Endothelial cell (in vitro differentiated cells): Measurements from ENCODE around the gene ACKR3. TPM values are rescaled to one million over a fixed set of nuclear protein-coding genes. Genes with fewer than 3 reads are reported as not detected.
A peak's percentile ranks its signal among the peaks of the same experiment; 100 is the strongest.

Experiments
- DNase-seq: peaks from one replicate; pipeline ENCODE4 v3.0.0; 2021; ENCODE audit warnings: low spot score
- H3K27ac Mint-ChIP-seq: one replicate; pipeline ENCODE4 v1.8.0; 2021; ENCODE audit warnings: mixed read lengths, inconsistent platforms; ENCODE audit not compliant: unreplicated experiment
- H3K27me3 Mint-ChIP-seq: one replicate; pipeline ENCODE4 v1.8.0; 2021; ENCODE audit warnings: mild to moderate bottlenecking, moderate library complexity, mixed read lengths, inconsistent platforms; ENCODE audit not compliant: unreplicated experiment
- H3K36me3 Mint-ChIP-seq: one replicate; pipeline ENCODE4 v1.8.0; 2021; ENCODE audit warnings: mild to moderate bottlenecking, low read depth, mixed read lengths, inconsistent platforms; ENCODE audit not compliant: unreplicated experiment
- H3K4me1 Mint-ChIP-seq: one replicate; pipeline ENCODE4 v1.8.0; 2021; ENCODE audit warnings: mild to moderate bottlenecking, mixed read lengths, inconsistent platforms; ENCODE audit not compliant: unreplicated experiment
- H3K4me3 Mint-ChIP-seq: one replicate; pipeline ENCODE4 v1.8.0; 2021; ENCODE audit warnings: mild to moderate bottlenecking, mixed read lengths, inconsistent platforms; ENCODE audit not compliant: unreplicated experiment
- H3K9me3 Mint-ChIP-seq: one replicate; pipeline ENCODE4 v1.8.0; 2021; ENCODE audit warnings: mixed read lengths, inconsistent platforms; ENCODE audit not compliant: unreplicated experiment
- CTCF ChIP-seq: fragments of 200-600 bp; sonication (generic); IDR thresholded peaks from one replicate; pipeline ENCODE4 v1.5.0; 2021; ENCODE audit warnings: antibody characterized with exemption; ENCODE audit not compliant: unreplicated experiment
- total RNA-seq: library from RNA; stranded (reverse); fragmentation: NEBNext Ultra II Directional; extraction: Animal tissue kit (Norgen Biotek cat#: 25700); gene quantifications from one replicate; pipeline ENCODE4 v1.2.1, GENCODE V29; 2021; ENCODE audit not compliant: unreplicated experiment

ACKR3 gene
- total RNA-seq, 1 donor from 2014 or later, result 24.8 TPM

GRCh38 chr2:236558993-236559978, 10.3 kb upstream of the ACKR3 start:
- no peak for DNase-seq
- no peaks in the 10 kb centered on the region for H3K9me3 Mint-ChIP-seq
- H3K4me3 Mint-ChIP-seq, result no peak overlapping the region
- TF ChIP-seq CTCF, result no peak
- H3K36me3 Mint-ChIP-seq, result no peaks in the 10 kb centered on the region
- H3K27ac Mint-ChIP-seq, result no peak overlapping the region
- H3K4me1 Mint-ChIP-seq, result no peaks in the 10 kb centered on the region
- peaks cover 1% of the 10 kb centered on the region for H3K27me3 Mint-ChIP-seq

GRCh38 chr2:236561874-236562273, 7.8 kb upstream of the ACKR3 start:
- Mint-ChIP-seq H3K36me3 (no peaks in the 10 kb centered on the region), H3K4me3 (no peak overlapping the region), H3K4me1 (peaks cover 7% of the 10 kb centered on the region), H3K27ac (no peak overlapping the region), H3K27me3 (peaks cover 1% of the 10 kb centered on the region), H3K9me3 (no peaks in the 10 kb centered on the region)
- TF ChIP-seq CTCF, result no peak
- DNase-seq, result no peak

GRCh38 chr2:236562434-236562833, 7.2 kb upstream of the ACKR3 start:
- Mint-ChIP-seq H3K27ac (no peak overlapping the region), H3K36me3 (no peaks in the 10 kb centered on the region), H3K4me3 (no peak overlapping the region), H3K27me3 (peaks cover 1% of the 10 kb centered on the region), H3K4me1 (peaks cover 7% of the 10 kb centered on the region), H3K9me3 (no peaks in the 10 kb centered on the region)
- TF ChIP-seq CTCF, result peak; percentile 88
- DNase-seq, result no peak

GRCh38 chr2:236563953-236564352, 5.7 kb upstream of the ACKR3 start:
- H3K9me3 Mint-ChIP-seq, result no peaks in the 10 kb centered on the region
- no peak for TF ChIP-seq CTCF
- no peaks in the 10 kb centered on the region for H3K36me3 Mint-ChIP-seq
- H3K4me3 Mint-ChIP-seq, result no peak overlapping the region
- peaks cover 4% of the 10 kb centered on the region for H3K27me3 Mint-ChIP-seq
- H3K4me1 Mint-ChIP-seq, result peaks cover 10% of the 10 kb centered on the region
- no peak for DNase-seq
- H3K27ac Mint-ChIP-seq, result no peak overlapping the region

GRCh38 chr2:236565212-236565611, 4.4 kb upstream of the ACKR3 start:
- H3K36me3 Mint-ChIP-seq, result no peaks in the 10 kb centered on the region
- H3K27ac Mint-ChIP-seq, result no peak overlapping the region
- H3K4me3 Mint-ChIP-seq, result no peak overlapping the region
- DNase-seq, result no peak
- H3K27me3 Mint-ChIP-seq, result peaks cover 4% of the 10 kb centered on the region
- peaks cover 14% of the 10 kb centered on the region for H3K4me1 Mint-ChIP-seq
- no peaks in the 10 kb centered on the region for H3K9me3 Mint-ChIP-seq
- TF ChIP-seq CTCF, result no peak
